HG03521 (cell line): Measurements from ENCODE around the gene NMRAL1.

Experiments used
- ATAC-seq: cut with Tn5 transposase; IDR thresholded peaks from one replicate; pipeline ENCODE4 v1.9.1; 2021; ENCODE audit warnings: mild to moderate bottlenecking, moderate library complexity; ENCODE audit not compliant: unreplicated experiment

NMRAL1 gene

DNA sequence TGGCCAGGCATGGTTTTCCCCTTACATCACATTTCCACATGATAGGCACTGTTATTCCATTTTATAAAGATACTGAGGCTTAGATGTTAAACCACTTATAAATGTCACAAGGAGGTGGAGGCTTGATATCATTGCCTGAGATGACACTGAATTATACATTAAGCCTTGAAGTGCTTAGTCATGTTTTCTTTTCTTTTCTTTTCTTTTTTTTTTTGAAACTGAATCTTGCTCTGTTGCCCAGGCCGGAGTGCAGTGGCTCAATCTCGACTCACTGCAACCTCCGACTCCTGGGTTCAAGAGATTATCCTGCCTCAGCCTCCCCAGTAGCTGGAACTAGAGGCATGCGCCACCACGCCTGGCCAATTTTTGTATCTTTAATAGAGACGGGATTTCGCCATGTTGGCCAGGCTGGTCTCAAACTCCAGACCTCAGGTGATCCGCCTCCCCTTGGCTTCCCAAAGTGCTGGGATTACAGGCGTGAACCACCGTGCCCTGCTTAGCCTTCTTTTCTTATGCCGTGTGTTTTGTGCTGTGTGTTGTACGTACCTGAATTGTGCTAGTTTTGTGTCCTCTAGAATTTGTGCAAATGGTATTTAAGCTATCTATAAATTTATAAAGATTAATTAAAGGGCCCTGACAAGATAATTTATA lies 47.6 kb downstream of the NMRAL1 start:
- no peak for ATAC-seq

DNA sequence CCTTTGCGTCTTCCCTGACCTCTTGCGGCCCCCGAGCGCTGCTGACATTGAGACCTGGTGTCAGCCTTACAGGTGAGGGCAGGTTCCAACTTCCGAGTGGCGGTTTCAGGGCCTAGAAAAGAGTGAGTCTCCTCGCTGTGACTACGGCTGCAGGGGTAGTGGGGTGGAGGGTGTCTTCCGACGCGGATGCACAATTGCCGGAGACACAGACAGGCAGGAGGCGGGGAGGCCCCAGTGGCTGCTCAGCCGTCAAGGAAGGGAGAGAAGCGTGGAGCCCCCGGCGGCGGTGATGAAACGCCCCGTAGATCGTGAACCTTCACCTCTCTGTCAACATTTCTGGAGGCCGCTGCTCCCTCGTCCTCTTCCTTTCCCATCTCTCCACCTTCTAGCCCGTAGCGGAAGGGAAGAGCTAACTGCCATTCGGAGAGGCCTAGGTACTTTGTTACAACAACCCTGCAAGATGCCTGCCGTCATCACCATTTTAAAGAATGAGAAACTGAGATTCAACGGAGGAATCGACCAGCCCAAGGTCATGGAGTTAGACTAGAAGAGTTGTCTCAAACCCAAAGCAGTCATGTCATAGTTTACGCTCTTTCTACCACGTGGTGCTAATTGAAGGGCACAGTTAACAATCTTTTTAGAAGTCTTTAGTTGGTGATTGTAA lies 48.3 kb downstream of the NMRAL1 start:
- peak; percentile 12 for ATAC-seq

- ATAC-seq: peak; percentile 92
Measured at GRCh38 chr16:4425378-4426020, 48.9 kb downstream of the NMRAL1 start, which contains the start of gene DNAJA3. DNAJA3 (plus strand) TSS chr16:4425868; CDS start chr16:4425882, 14 bp downstream.

DNA sequence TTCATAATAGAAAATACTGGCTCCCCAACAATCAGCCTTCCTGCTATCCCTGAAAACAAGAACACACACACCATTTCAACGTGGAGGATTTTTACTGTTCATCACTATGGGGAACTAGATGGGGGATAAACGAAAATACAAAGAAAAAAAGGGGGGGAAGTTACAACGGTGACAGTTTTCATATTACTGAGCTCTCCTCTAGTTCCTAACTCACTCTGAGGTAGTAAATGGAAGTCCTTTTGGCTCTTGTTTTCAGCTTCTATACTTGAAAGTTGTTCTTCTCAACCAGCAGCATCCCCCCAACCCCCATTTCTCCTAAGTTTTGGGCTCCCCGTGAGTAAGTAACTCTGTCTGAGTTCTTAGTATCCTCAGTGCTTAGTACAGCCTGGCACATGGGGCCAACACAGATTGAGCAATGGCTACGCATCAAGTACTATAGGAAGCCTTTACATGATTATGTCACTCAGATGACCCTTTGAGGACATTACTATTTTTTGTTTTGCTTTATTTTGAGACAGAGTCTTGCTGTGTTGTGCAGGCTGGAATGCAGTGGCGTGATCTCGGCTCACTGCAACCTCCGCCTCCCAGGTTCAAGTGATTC lies 53.8 kb downstream of the NMRAL1 start:
- ATAC-seq: no peak

- no peak for ATAC-seq
Measured at GRCh38 chr16:4419402-4419959, 54.9 kb downstream of the NMRAL1 start.

- ATAC-seq: peak; percentile 69
Measured at GRCh38 chr16:4416200-4417032, 58.0 kb downstream of the NMRAL1 start, which contains the start of gene CORO7. CORO7 (minus strand) TSS chr16:4416596; CDS start chr16:4416518, 78 bp downstream.

DNA sequence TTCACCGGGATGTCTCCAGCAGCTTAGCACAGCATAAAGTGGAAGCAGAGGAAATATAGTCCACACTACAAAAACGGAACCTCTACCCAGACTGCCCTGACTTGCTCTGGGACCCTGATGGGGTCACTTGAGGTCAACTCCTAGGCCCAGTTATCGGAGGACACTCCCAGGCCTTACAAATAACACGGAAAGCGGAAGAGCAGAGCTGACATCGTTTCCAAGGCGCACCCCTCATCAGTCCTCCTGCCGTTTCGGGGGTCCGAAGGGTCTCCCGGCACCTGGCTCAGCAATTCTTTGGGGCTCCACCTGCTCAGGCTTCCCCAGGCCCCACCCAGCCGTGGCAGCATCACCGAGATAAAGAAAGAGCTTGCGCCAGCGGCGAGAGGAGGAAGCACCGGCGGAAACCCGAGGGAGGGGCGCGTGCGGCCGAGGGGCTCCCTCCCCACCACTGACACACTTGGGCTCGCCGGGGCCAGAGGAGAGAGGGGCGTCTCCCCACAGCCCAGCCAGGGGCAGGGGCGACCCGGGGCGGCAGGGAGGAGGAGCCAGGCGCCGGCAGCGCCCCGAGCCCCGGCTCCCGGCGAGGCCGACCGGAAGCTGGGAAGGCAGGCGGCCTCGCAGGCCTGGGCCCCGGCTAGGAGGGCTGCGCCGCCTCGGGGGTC lies 58.8 kb downstream of the NMRAL1 start:
- ATAC-seq: peak; percentile 10

DNA sequence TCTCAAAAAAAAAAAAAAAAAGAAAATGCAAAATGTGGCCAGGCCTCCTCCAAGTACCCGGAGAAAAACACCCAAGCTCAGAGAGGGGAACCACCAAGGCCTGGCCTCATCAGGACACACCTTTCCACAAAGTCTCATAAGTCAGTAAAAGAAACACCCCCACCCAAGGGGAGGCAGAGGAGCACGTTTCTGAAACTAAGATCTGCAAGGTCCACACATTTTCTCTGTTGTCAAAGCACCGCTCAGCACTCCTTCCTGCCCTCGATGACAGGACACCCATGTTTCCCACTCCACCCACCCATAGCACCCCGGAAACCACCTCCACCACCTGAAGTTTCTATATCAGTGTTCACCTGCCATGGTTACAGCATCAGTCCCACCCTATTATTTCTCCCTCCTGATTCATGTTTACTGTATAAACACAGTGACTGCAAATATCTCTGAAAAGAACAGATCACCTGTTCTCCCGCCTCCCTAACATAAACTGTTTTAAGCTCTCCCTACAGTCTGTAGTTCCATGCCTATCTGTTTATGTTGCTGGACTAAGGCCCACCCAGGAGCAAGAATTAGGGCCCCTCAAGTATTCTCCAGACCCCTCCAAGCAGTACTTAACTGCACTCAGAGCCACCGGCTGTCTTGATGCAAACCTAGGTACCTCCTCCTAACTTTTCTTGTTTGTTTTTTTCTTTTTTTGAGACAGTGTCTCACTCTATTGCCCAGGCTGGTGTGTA lies 60.1 kb downstream of the NMRAL1 start:
- peak; percentile 51 for ATAC-seq

DNA sequence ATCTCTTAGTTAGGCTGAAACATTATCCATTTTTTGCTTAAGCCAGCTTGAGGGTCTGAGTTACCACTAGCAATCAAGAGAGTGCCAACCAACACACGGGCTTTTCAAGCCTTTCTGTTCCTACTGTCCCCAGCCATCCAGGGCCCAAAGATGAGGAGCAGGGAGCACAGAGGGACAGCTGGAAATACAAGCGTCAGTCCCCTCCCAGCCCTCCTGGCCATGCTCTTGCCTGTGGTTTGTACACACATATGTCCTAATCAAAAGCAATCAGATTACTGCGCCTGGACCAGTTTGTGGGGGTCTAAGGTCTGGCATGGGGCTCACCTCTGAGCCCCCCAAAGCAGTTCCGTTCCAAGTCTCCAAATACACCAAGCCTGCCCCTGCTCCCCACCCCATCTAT lies 61.6 kb downstream of the NMRAL1 start:
- ATAC-seq: no peak

DNA sequence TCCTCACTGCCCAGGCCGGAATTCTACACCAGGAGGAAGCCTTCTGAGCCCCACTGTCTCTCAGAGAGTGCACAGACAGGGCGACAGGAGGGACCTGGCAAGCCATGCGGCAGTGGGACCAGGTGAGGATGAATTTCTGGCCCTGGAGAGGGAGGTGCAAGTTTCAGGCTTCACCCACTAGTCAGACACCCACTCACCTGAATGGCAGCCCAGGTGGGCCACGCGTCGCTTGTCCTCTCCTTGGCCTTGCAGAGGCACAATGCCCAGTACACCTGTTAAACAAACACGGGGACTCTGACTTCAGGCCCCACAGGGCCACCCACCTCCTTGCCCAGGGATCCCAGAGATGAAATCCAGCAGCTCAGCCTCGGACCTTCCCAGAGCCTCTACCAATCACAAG lies 62.3 kb downstream of the NMRAL1 start:
- no peak for ATAC-seq
